GM21576 (cell line): ENCODE data around the gene EGFL6.

Experiments used
- ATAC-seq: cut with Tn5 transposase; IDR thresholded peaks from one replicate; pipeline ENCODE4 v1.9.1; 2021; ENCODE audit warnings: mild to moderate bottlenecking, moderate library complexity; ENCODE audit not compliant: unreplicated experiment

The EGFL6 gene

DNA sequence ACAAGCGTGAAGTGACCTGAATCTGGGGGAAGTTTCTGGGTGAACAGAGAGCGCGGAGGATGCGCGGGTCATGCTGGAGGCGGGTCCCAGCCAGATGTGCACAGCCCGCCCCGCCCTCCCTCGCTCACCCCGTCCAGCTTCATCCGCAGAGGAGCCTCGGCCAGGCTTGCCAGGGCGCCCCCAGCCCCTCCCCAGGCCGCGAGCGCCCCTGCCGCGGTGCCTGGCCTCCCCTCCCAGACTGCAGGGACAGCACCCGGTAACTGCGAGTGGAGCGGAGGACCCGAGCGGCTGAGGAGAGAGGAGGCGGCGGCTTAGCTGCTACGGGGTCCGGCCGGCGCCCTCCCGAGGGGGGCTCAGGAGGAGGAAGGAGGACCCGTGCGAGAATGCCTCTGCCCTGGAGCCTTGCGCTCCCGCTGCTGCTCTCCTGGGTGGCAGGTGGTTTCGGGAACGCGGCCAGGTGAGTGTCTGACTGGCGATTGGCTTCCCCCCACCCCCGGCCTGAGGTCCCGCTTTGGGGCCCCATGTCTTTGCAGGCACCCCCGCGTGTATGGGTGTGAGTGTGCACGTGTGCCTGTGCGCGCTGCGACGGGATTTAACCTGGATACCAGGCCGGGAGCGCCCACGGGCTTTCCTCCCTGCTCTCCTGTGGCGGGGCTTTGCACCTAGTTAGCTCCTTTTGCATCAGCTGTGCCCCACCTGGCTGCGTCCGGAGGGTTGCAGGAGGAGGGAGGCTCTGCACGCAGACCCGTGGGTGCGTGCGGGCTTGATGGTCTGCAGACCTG lies at the start of gene EGFL6:
Gene EGFL6, plus strand, starts transcription at position 123 of the 782 bp plus-strand sequence. Its CDS starts 261 bp downstream, at position 384.
- ATAC-seq: no peak

DNA sequence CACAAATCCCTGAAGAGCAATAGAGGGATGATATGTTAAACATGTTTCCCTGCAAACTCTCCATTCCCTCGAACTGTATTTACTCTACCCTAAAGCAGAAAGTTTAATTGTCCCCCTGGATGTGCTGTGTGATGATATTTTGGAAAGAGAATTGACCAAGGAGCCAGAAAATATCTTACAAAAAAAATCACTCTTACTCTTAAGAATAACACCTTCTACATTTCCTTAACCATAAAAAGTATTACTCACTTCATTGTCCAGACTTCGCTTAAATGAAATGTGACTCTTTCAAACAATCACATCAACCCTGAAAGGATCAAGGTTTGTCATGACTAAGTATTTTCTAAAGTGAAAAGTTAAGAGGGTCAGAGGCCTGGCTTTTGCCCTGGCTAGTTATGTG lies 49.0 kb upstream of the EGFL6 start:
- no peak for ATAC-seq

DNA sequence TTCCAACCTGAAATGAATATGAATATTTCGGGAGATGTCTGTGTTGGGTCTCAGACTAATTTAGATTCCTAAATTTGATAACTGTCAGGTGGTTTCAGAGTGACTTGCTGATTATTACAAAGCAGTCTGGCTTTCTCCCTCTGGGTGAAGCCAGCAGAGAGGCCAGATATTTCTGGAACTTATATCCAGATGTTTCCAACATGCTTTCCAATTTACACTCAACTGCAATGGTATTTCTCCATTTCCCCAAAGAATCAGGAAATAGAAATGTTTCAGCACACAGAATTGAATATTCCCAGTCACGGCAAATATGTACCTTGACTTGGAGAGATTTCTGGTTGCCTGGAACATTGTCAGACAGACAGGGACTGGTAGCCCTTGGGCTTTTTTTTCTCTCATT lies 48.5 kb upstream of the EGFL6 start:
- ATAC-seq: no peak

GRCh38 chrX:13522811-13523210 lies 46.6 kb upstream of the EGFL6 start:
- no peak for ATAC-seq

- no peak for ATAC-seq
Observed at GRCh38 chrX:13533726-13534125, 35.7 kb upstream of the EGFL6 start.

- ATAC-seq: no peak
Observed at GRCh38 chrX:13535376-13536165, 33.8 kb upstream of the EGFL6 start.

- ATAC-seq: no peak
Observed at GRCh38 chrX:13536551-13536950, 32.9 kb upstream of the EGFL6 start.

DNA sequence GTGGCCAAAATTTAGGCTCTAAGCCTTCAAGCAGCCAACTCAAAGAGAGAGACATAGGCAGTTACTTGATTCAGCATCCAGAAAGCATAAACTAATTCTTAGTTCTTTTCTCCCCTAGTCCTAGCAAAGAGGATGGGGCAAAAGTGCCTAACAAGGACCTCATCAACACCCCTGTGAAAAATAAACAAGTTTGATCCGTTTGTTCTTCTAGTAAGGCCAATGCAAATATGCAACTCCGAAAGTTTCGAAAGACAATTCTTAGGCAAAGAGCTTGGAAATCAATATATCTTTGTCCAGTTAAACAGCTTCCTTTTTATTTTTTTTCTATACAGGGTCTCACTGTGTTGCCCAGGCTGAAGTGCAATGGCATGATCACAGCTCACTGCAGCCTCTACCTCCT lies 31.0 kb upstream of the EGFL6 start:
- no peak for ATAC-seq

GRCh38 chrX:13540602-13541001 lies 28.8 kb upstream of the EGFL6 start:
- no peak for ATAC-seq

DNA sequence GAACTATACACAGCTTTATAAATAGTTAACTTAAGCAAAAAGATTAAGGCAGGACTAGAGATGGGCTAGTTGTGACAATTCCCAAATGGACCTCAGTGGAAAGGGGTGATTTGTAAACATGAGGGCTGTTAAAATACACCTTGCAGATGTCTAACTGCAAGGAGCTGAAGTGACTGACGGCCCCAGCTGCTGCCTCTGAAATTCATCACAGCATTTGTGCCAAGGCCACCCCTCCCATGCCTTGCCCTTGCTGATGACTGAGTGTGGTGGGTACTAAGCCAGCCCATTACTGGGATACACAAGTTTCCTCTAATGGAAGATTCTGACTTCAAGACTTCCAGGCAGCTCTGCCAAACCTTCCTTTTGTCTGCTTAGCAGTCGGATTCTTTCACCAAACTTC lies 23.7 kb upstream of the EGFL6 start:
- no peak for ATAC-seq

DNA sequence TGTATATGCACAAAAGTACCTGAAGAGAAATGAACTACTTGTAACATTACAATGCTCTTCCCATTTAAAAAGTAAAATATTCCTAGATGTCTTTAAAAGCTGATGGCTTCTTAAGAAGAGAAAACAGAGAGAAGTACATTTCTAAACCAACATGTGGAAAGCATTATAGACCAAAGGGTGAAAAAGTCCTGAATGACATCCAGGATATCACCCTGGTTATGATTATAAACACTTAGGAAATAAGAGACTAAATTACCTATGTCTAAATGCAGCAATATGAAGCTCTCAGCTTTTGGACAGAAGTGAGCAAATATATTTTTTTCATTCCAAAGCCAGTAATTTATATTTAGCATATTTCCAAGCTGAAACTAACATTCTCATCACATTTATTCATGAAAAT lies 21.7 kb upstream of the EGFL6 start:
- no peak for ATAC-seq

GRCh38 chrX:13550346-13550745 lies 19.1 kb upstream of the EGFL6 start:
- no peak for ATAC-seq

DNA sequence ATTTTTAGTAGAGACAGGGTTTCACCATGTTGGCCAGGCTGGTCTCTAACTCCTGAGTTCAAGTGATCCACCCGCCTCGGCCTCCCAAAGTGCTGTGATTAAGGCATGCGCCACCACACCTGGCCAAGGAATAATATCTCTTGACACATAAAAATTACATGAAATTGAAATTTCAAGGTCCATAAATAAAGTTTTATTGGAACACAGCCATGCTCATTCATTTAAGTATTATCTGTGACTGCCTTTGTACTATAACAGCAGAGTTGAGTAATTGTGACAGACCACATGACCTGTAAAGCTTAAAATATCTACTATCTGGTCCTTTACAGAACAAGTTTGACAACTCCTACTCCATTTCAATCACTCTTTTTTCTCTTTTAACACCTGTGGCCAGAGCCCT lies 17.8 kb upstream of the EGFL6 start:
- ATAC-seq: no peak

GRCh38 chrX:13552892-13553291 lies 16.5 kb upstream of the EGFL6 start:
- ATAC-seq: no peak

- ATAC-seq: no peak
Observed at GRCh38 chrX:13565511-13565910, 3.9 kb upstream of the EGFL6 start.

DNA sequence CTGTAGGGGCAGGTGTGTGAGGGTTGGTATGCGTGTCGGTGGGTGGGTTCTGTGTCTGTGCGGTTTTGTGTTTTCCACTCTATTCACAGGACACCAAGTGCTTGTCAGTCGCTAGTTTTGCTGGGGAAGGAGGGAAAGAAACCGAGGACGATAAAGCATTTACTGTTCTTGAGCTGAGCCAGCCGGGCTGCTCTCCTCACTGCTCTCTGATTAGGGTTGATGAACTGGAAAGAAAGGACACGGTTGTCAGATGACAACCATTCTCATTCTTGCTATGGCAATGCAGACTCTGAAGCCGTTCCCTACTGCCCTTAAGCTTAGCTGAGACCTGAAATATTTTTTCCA lies 832 bp downstream of the EGFL6 start:
- ATAC-seq: no peak

- ATAC-seq: no peak
Observed at GRCh38 chrX:13571136-13571535, 1.7 kb downstream of the EGFL6 start.

DNA sequence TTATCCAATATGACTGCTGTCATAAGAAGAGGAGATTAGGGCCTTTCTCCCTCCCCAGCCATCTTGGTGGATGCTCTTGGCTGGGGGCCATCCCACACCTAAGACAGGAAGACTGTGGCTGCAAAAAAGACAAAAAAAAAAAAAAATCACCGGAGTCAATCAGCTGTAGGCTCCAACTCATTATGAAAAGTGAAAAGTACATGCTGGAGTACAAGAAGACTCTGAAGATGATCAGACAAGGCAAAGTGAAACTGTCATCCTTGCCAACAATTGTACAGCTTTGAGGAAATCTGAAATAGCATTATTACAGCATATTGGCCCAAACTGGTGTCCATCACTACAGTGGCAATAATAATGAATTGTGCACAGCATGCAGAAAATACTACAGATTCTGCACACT lies 5.2 kb downstream of the EGFL6 start:
- peak; percentile 53 for ATAC-seq

GRCh38 chrX:13579661-13580060 lies 10.3 kb downstream of the EGFL6 start:
- no peak for ATAC-seq

- no peak for ATAC-seq
Observed at GRCh38 chrX:13581554-13581953, 12.2 kb downstream of the EGFL6 start.

DNA sequence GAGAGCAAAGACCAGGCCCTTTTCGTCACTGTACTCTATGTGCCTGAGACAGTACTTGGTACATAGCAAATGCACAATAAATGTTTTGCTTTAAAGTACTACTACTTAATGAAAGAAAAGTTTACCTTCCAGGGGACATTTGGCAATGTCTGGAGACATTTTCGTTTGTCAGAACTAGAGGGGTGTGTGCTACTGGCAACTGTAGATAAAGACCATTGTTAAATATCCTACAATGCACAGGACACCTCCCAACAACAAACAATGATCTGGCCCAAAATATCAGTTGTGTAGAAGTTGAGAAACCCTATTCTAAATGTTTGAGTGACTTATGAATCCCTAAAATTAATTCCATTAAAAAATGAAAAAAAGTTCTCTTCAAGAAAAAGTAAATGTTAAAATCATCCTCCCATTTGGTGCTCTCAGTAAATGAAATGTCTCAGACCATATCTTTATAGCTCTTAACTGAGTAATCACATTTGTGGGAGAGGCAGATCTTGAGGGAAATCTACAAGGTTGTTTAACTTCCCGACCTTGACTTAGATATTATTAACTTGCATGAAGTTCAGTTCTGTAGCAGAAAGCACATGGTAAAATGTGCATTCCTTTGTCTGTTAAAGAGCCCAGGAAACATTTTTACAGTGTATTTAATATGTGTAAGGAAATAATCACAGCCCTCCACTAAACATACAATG lies 18.5 kb downstream of the EGFL6 start:
- no peak for ATAC-seq

DNA sequence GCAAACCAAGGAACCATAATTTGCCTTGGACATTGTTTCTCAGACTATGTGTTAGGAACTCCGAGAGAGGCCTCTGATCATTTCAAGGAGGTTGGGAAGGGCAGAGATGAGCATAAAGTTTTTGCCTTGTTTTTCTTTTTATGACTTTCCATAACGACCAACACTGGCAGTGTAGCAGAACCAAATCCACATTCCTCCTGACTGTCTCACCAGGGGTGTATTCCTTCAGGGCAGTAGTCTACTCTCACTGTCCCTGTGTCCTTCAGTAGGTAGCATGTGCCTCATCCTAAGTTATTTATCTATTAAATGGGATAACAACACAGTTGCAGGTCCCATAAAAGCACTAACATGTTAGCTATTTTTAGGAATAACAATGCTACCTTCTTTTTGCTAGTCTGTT lies 20.8 kb downstream of the EGFL6 start:
- ATAC-seq: no peak
